ENCODE results near the gene SHROOM3. TPM values are rescaled to one million over a fixed set of nuclear protein-coding genes. Genes with fewer than 3 reads are reported as not detected.

SHROOM3 gene
- total and polyA plus RNA-seq, 4 donors, result 4.7 to 25.8 (median 8.7) TPM

- H3K9ac ChIP-seq (ENCODE audit: low read depth in 1 of 2, low read length in 2 of 2), result no peak overlapping the region
- H3K27ac ChIP-seq (ENCODE audit: low read depth in 1 of 2, low read length in 2 of 2), result no peak overlapping the region
- 81% methylated on average over 5 of the region's 5 CpGs for WGBS
- no peak for DNase-seq (ENCODE audit: low spot score)
- no peaks in the 10 kb centered on the region for H3K9me3 ChIP-seq (ENCODE audit: control insufficient read depth in 4 of 4, low read length in 3 of 4)
- H3K4me3 ChIP-seq (ENCODE audit: low read depth in 1 of 3, low read length in 3 of 3), result no peak overlapping the region
- no peaks in the 10 kb centered on the region for H3K36me3 ChIP-seq (ENCODE audit: control insufficient read depth in 4 of 4, insufficient read depth in 3 of 4, low read depth in 1 of 4, low read length in 3 of 4)
- no peaks in the 10 kb centered on the region for H3K4me1 ChIP-seq (ENCODE audit: control insufficient read depth in 4 of 4, insufficient read depth in 4 of 4, low read length in 3 of 4)
- TF ChIP-seq EGR1 (IDR thresholded peaks at IDR 0.05; ENCODE audit: low read depth in 2 of 2) (no peak), FOXA1 (IDR thresholded peaks at IDR 0.05) (no peak), REST (IDR thresholded peaks at IDR 0.05) (no peak), NR2F2 (IDR thresholded peaks at IDR 0.05) (no peak), RXRA (IDR thresholded peaks at IDR 0.05) (no peak), RAD21 (IDR thresholded peaks at IDR 0.05) (no peak), JUND (IDR thresholded peaks at IDR 0.05) (no peak), HNF4A (conservative IDR thresholded peaks at IDR 0.05) (no peak), FOXA2 (IDR thresholded peaks at IDR 0.05) (no peak)
- H3K27me3 ChIP-seq (ENCODE audit: control insufficient read depth in 4 of 4, insufficient read depth in 4 of 4, low read length in 3 of 4), result no peaks in the 10 kb centered on the region
Measured at GRCh38 chr4:76406081-76406480, 28.9 kb upstream of the SHROOM3 start.

- 61% methylated on average over 5 of the region's 5 CpGs for WGBS
- no peak for TF ChIP-seq EGR1 (IDR thresholded peaks at IDR 0.05; ENCODE audit: low read depth in 2 of 2)
- no peak for TF ChIP-seq FOXA1 (IDR thresholded peaks at IDR 0.05)
- TF ChIP-seq NR2F2 (IDR thresholded peaks at IDR 0.05), result no peak
- no peak for TF ChIP-seq REST (IDR thresholded peaks at IDR 0.05)
- no peak for TF ChIP-seq SP1 (IDR thresholded peaks at IDR 0.05)
- no peak for TF ChIP-seq YY1 (IDR thresholded peaks at IDR 0.05)
- no peak for TF ChIP-seq HNF4A (conservative IDR thresholded peaks at IDR 0.05)
- no peak for TF ChIP-seq MAX (IDR thresholded peaks at IDR 0.05)
Measured at GRCh38 chr4:76407440-76408119, 27.4 kb upstream of the SHROOM3 start.

More at GRCh38 chr4:76407440-76408119, 27.4 kb upstream of the SHROOM3 start:
- H3K9ac ChIP-seq (ENCODE audit: low read depth in 1 of 2, low read length in 2 of 2), result no peak overlapping the region
- DNase-seq (ENCODE audit: low spot score), result no peak
- no peaks in the 10 kb centered on the region for H3K4me1 ChIP-seq (ENCODE audit: control insufficient read depth in 4 of 4, insufficient read depth in 4 of 4, low read length in 3 of 4)
- no peaks in the 10 kb centered on the region for H3K27me3 ChIP-seq (ENCODE audit: control insufficient read depth in 4 of 4, insufficient read depth in 4 of 4, low read length in 3 of 4)
- H3K4me3 ChIP-seq (ENCODE audit: low read depth in 1 of 3, low read length in 3 of 3), result no peak overlapping the region
- no peaks in the 10 kb centered on the region for H3K36me3 ChIP-seq (ENCODE audit: control insufficient read depth in 4 of 4, insufficient read depth in 3 of 4, low read depth in 1 of 4, low read length in 3 of 4)
- no peak overlapping the region for H3K27ac ChIP-seq (ENCODE audit: low read depth in 1 of 2, low read length in 2 of 2)
- H3K9me3 ChIP-seq (ENCODE audit: control insufficient read depth in 4 of 4, low read length in 3 of 4), result no peaks in the 10 kb centered on the region

Data from liver (tissue), 9 donors.